HG03097 (cell line): Measurements from ENCODE around the gene GJA9.

Source experiments
- ATAC-seq: cut with Tn5 transposase; IDR thresholded peaks from one replicate; pipeline ENCODE4 v1.9.1; 2021; ENCODE audit not compliant: unreplicated experiment, low FRiP score

Gene GJA9

DNA sequence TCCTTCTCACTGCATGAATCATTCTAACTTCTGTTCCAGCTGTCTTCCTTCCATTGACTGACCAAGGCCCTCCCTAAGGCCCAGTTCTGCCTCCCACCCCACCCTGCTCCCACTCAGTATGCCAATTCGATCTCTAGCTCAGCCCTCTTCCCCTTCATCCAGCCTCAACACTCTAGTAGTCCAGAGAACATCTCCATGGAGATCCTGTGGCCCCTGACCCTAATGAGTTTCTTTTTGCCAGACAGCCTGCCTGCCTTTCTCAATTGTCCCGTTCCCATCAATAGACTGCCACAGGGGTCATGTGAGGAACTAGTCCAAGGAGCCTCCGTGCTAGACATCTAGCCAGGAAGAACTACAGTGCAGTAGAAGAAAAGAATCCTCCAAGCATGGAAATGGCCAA is 48.2 kb downstream of the GJA9 start:
- no peak for ATAC-seq

DNA sequence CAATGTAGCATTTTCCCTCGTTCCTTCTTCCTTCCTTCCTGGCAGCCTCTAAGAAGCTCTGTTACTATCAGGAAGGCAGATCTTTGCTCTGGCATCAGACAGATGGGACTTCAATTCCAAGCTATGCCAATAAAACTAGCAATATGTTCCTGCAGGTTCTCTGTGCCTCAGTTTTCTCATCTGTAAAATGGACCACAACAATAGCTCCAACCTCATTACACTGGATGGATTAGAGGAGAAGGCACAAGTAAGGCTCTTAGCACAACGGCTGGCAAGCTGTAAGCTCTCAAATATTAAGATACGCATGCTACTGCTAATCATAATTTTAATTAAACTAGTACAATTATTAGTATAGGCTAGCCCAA is 49.0 kb downstream of the GJA9 start:
- no peak for ATAC-seq

GRCh38 chr1:38831731-38832369 is 49.5 kb downstream of the GJA9 start:
- ATAC-seq: no peak

DNA sequence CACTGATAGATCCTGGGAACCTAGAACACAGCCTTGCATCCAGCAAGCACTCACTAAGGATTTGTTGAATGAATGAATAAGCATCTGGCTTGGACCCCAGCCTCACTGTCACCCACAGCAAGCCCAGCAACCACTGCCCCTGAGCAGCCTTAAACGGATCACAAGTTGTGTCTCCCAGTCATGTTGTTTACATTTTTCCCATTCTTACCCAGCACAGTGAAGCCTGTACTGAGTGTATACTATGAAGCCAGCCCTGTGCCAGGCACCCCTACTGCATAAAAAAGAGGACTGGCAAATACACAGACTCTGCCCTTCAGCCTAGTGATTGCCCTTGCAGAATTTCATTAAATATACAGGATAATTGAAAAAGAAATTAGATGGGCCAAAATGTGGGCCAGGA is 52.0 kb downstream of the GJA9 start:
- no peak for ATAC-seq

- no peak for ATAC-seq
Measured at GRCh38 chr1:38827318-38827717, 54.1 kb downstream of the GJA9 start.

GRCh38 chr1:38826886-38827285 is 54.5 kb downstream of the GJA9 start:
- no peak for ATAC-seq

DNA sequence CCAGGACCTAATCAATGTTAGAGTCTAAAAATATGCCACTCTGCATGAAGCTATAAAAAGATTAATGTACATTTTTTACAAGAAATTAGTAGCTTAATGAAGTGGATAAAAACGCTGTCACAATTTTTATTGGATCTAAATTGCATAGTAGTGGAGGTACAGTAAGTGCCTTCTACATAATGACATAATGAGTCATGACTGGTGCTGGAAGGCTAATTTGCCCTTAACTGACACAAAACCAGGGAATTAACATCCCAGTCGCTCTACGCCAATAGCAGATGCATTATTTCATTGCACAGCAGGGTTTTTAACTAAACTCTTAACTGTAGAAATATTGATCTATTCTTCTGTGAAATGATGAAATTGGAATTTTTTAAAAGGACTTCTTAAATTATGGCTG is 55.1 kb downstream of the GJA9 start:
- no peak for ATAC-seq
